OCI-LY1 (cell line): Measurements from ENCODE around the gene GRIP1.

Experiments used
- H2AFZ ChIP-seq: fragments of 200-600 bp; sonication (generic), shearing (Covaris generic); 2 replicates; pipeline ENCODE4 v1.6.0; 2014; ENCODE audit warnings: antibody characterized with exemption, mild to moderate bottlenecking, low read length
- H3F3A ChIP-seq: fragments of 200-600 bp; sonication (generic), shearing (Covaris generic); 2 replicates; pipeline ENCODE4 v1.6.0; 2014; ENCODE audit warnings: mild to moderate bottlenecking, antibody characterized with exemption, low read length, moderate library complexity; ENCODE audit not compliant: insufficient read depth
- H3K27ac ChIP-seq: fragments of 200-600 bp; sonication (generic); 2 replicates; pipeline ENCODE4 v1.5.1; 2014; ENCODE audit warnings: low read length, mixed run types, mild to moderate bottlenecking, low read depth; ENCODE audit not compliant: poor library complexity, severe bottlenecking
- H3K27me3 ChIP-seq: fragments of 200-600 bp; sonication (generic); 2 replicates; pipeline ENCODE4 v1.6.0; 2014; ENCODE audit warnings: antibody characterized with exemption, mild to moderate bottlenecking, low read length, moderate library complexity; ENCODE audit not compliant: insufficient read depth
- H3K36me3 ChIP-seq: fragments of 200-600 bp; sonication (generic); 2 replicates; pipeline ENCODE4 v1.6.1; 2014; ENCODE audit warnings: mild to moderate bottlenecking, antibody characterized with exemption, low read length, moderate library complexity, mixed read lengths; ENCODE audit not compliant: insufficient read depth
- H3K4me1 ChIP-seq: fragments of 200-600 bp; sonication (generic); 2 replicates; pipeline ENCODE4 v1.5.1; 2014; ENCODE audit warnings: mild to moderate bottlenecking, low read length, moderate library complexity; ENCODE audit not compliant: insufficient read depth, severe bottlenecking
- H3K4me2 ChIP-seq: fragments of 200-600 bp; sonication (generic), shearing (Covaris generic); 2 replicates; pipeline ENCODE4 v1.6.1; 2014; ENCODE audit warnings: low read length
- H3K4me3 ChIP-seq: fragments of 200-600 bp; sonication (generic); 2 replicates; pipeline ENCODE4 v1.5.1; 2014; ENCODE audit warnings: low read length, low read depth, mild to moderate bottlenecking, mixed read lengths; ENCODE audit not compliant: poor library complexity, severe bottlenecking
- H3K79me2 ChIP-seq: fragments of 200-600 bp; shearing (Covaris generic); 2 replicates; pipeline ENCODE4 v1.6.1; 2016; ENCODE audit warnings: mixed run types, low read length, mixed read lengths; ENCODE audit not compliant: insufficient read depth
- H3K9ac ChIP-seq: fragments of 200-600 bp; sonication (generic), shearing (Covaris generic); 2 replicates; pipeline ENCODE4 v1.6.1; 2014; ENCODE audit warnings: mild to moderate bottlenecking, low read length, mixed read lengths
- H3K9me2 ChIP-seq: fragments of 200-600 bp; sonication (generic), shearing (Covaris generic); 2 replicates; pipeline ENCODE4 v1.6.1; 2014; ENCODE audit warnings: low read depth, mild to moderate bottlenecking, low read length, mixed read lengths
- H3K9me3 ChIP-seq: fragments of 200-600 bp; shearing (Covaris generic); 2 replicates; pipeline ENCODE4 v1.6.1; 2014; ENCODE audit warnings: low read length, mixed read lengths
- H4K20me1 ChIP-seq: fragments of 200-600 bp; sonication (generic), shearing (Covaris generic); 2 replicates; pipeline ENCODE4 v1.6.0; 2016; ENCODE audit warnings: mild to moderate bottlenecking, low read length; ENCODE audit not compliant: insufficient read depth
- EZH2 ChIP-seq: fragments of 200-600 bp; sonication (generic), shearing (Covaris generic); IDR thresholded peaks from 2 replicates; pipeline ENCODE4 v1.8.0; 2017; ENCODE audit warnings: borderline replicate concordance, mixed run types, mild to moderate bottlenecking, antibody characterized with exemption, low read length, moderate library complexity, mixed read lengths
- TF ChIP-seq, protein P1 (sequence below): fragments of 200-600 bp; sonication (generic), shearing (Covaris generic); IDR thresholded peaks from 2 replicates; pipeline ENCODE4 v1.5.1; 2017; ENCODE audit warnings: mild to moderate bottlenecking, antibody characterized with exemption, low read length, moderate library complexity, mixed read lengths

Gene GRIP1

DNA sequence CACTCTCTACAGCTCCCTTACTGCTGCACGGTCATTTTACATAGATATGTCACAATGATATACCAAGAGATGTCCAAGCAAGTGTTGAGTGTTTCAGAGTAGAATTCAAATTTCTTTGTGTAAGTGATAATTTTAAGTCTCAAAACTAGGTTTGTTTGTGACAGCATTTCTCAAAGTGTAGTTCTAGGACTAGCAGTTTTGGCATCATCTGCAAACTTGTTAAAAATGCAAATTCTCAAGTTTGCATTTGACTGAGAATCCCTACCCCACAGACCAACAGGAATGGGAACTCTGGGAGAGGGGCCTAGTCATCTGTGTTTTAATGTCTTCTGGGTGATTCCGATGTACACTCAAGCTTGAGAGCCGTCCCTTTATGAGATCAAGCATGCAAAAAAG is 279.0 kb downstream of the GRIP1 start:
- H3K4me2 ChIP-seq = no peak overlapping the region
- H3K27ac ChIP-seq = no peak overlapping the region

DNA sequence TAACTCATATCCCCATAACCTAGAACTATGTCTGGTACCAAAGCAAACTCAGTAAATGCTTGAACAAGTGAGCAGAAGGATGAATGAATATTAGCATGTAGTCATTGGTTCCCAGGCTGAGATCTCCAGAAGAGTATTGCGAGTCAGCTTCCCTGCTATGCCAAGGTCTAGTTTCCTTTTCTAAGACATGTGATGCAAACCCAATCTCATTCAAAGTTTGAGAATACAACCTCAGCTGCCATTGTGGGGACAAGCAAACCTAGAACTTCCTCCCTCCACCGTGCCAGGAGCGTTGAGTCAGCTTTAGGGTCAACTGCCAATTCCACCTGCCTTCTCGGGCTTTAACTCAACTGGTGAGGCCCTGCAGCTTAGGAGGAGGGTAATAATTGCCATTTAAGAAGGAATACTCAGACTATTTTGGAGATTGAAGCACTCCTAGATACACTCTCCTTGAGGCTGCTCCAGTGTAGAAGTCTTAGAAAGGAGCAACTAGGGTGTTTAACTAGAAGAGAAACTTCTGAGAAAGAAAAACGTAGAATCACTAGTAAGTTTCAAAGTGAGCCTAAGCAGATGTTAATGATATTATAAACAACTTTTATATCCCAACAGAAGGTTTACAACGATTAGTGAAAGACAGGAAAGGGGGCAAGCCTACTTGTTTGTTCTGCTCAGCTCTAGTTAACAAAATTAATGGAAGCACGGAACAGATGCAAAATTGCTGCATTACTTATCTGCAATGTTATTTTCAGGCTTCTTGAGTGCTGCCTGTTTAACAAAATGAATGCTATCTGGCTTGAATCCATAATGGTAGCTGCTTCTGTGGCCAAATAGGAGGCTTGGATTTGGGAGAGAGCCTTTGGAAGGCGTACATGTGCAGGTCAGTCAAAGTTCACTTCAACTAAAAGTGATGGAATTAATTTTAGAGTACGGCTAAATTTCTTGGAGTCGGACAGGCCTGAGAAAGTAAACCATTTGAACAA is 279.7 kb downstream of the GRIP1 start:
- H3F3A ChIP-seq = no peaks in the 10 kb centered on the region
- H3K4me2 ChIP-seq = no peak overlapping the region
- no peaks in the 10 kb centered on the region for H4K20me1 ChIP-seq
- H3K9me2 ChIP-seq = no peaks in the 10 kb centered on the region
- no peaks in the 10 kb centered on the region for H3K9me3 ChIP-seq
- no peak overlapping the region for H2AFZ ChIP-seq
- no peak overlapping the region for H3K4me3 ChIP-seq
- H3K36me3 ChIP-seq = no peaks in the 10 kb centered on the region
- TF ChIP-seq EZH2 = no peak
- TF ChIP-seq, protein P1, sequence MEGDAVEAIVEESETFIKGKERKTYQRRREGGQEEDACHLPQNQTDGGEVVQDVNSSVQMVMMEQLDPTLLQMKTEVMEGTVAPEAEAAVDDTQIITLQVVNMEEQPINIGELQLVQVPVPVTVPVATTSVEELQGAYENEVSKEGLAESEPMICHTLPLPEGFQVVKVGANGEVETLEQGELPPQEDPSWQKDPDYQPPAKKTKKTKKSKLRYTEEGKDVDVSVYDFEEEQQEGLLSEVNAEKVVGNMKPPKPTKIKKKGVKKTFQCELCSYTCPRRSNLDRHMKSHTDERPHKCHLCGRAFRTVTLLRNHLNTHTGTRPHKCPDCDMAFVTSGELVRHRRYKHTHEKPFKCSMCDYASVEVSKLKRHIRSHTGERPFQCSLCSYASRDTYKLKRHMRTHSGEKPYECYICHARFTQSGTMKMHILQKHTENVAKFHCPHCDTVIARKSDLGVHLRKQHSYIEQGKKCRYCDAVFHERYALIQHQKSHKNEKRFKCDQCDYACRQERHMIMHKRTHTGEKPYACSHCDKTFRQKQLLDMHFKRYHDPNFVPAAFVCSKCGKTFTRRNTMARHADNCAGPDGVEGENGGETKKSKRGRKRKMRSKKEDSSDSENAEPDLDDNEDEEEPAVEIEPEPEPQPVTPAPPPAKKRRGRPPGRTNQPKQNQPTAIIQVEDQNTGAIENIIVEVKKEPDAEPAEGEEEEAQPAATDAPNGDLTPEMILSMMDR = no peak
- H3K27ac ChIP-seq = no peak overlapping the region
- peaks cover 6% of the 10 kb centered on the region for H3K4me1 ChIP-seq
- no peak overlapping the region for H3K9ac ChIP-seq
- no peaks in the 10 kb centered on the region for H3K27me3 ChIP-seq
- no peaks in the 10 kb centered on the region for H3K79me2 ChIP-seq

More for the DNA sequence above, 279.0 kb downstream of the GRIP1 start:
- no peak for TF ChIP-seq EZH2
- TF ChIP-seq, protein P1 = no peak
- Histone ChIP-seq H3K9ac (no peak overlapping the region), H4K20me1 (no peaks in the 10 kb centered on the region), H3K36me3 (no peaks in the 10 kb centered on the region), H3K79me2 (no peaks in the 10 kb centered on the region), H3K9me3 (no peaks in the 10 kb centered on the region), H3F3A (no peaks in the 10 kb centered on the region), H3K9me2 (no peaks in the 10 kb centered on the region), H2AFZ (no peak overlapping the region), H3K27me3 (no peaks in the 10 kb centered on the region), H3K4me1 (peaks cover 6% of the 10 kb centered on the region), H3K4me3 (no peak overlapping the region)

GRCh38 chr12:66397574-66398290 is 281.1 kb downstream of the GRIP1 start:
- no peaks in the 10 kb centered on the region for H4K20me1 ChIP-seq
- H3K79me2 ChIP-seq = no peaks in the 10 kb centered on the region
- H3K4me2 ChIP-seq = no peak overlapping the region
- H3K36me3 ChIP-seq = no peaks in the 10 kb centered on the region
- H3K27me3 ChIP-seq = no peaks in the 10 kb centered on the region
- H3F3A ChIP-seq = no peaks in the 10 kb centered on the region
- TF ChIP-seq EZH2 = no peak
- TF ChIP-seq, protein P1 = no peak
- no peaks in the 10 kb centered on the region for H3K4me1 ChIP-seq
- no peaks in the 10 kb centered on the region for H3K9me2 ChIP-seq
- H3K9ac ChIP-seq = no peak overlapping the region
- H3K4me3 ChIP-seq = no peak overlapping the region
- H3K27ac ChIP-seq = no peak overlapping the region
- no peak overlapping the region for H2AFZ ChIP-seq
- no peaks in the 10 kb centered on the region for H3K9me3 ChIP-seq
